HepG2 (cell line): ENCODE measurements around the gene IFT172. TPM values are rescaled to one million over a fixed set of nuclear protein-coding genes. Genes with fewer than 3 reads are reported as not detected.

Experiments
- AGO1 ChIP-seq: fragments of 200-400 bp; formaldehyde crosslinking; IDR thresholded peaks from 2 replicates; pipeline ENCODE4 v1.6.1; 2017; ENCODE audit warnings: mild to moderate bottlenecking, low read depth, low read length, moderate library complexity; ENCODE audit not compliant: poor library complexity, severe bottlenecking
- AHR ChIP-seq: IDR thresholded peaks from 2 replicates; pipeline ENCODE4 v1.6.1; 2018; ENCODE audit warnings: missing genetic modification reagents, missing compliant biosample characterization
- GPBP1L1 ChIP-seq: sonication (generic); formaldehyde crosslinking; IDR thresholded peaks from 2 replicates; pipeline ENCODE4 v1.5.0; 2020; ENCODE audit warnings: mild to moderate bottlenecking, missing genetic modification reagents
- HNF1A ChIP-seq, 2 experiments: sonication (generic) in 1 of 2; formaldehyde crosslinking in 1 of 2; IDR thresholded peaks; 2 replicates each; pipeline versions ENCODE4 v1.4.0 to v1.6.1; 2016 to 2020; ENCODE audit warnings: borderline replicate concordance in 1 of 2, low read depth in 1 of 2, mild to moderate bottlenecking in 1 of 2, missing genetic modification reagents in 1 of 2
- HNF4G ChIP-seq, 2 experiments: sonication (generic) in 1 of 2; formaldehyde crosslinking in 1 of 2; IDR thresholded peaks; 2 replicates each; pipeline versions ENCODE4 v1.4.0 to v1.6.1; 2011 to 2020; ENCODE audit warnings: borderline replicate concordance in 2 of 2, low read depth in 2 of 2, mild to moderate bottlenecking in 2 of 2, low read length in 1 of 2, missing genetic modification reagents in 1 of 2, moderate library complexity in 1 of 2
- RELA ChIP-seq: sonication (generic); formaldehyde crosslinking; IDR thresholded peaks from 2 replicates; pipeline ENCODE4 v1.4.0; 2020; ENCODE audit warnings: missing genetic modification reagents
- STAT5B ChIP-seq: sonication (generic); formaldehyde crosslinking; IDR thresholded peaks from 2 replicates; pipeline ENCODE4 v1.4.0; 2020; ENCODE audit warnings: missing genetic modification reagents
- ZKSCAN1 ChIP-seq: fragments of 150-350 bp; IDR thresholded peaks from 2 replicates; pipeline ENCODE4 v1.6.1; 2014; ENCODE audit warnings: low read length
- ZNF142 ChIP-seq: sonication (generic); formaldehyde crosslinking; IDR thresholded peaks from 2 replicates; pipeline ENCODE4 v1.4.0; 2020; ENCODE audit warnings: missing genetic modification reagents
- ZNF17 ChIP-seq: sonication (generic); formaldehyde crosslinking; IDR thresholded peaks from 2 replicates; pipeline ENCODE4 v1.5.0; 2020; ENCODE audit warnings: mild to moderate bottlenecking, missing genetic modification reagents
- ZNF562 ChIP-seq: sonication (generic); formaldehyde crosslinking; IDR thresholded peaks from 2 replicates; pipeline ENCODE4 v1.8.0; 2022; ENCODE audit warnings: missing genetic modification reagents, borderline replicate concordance
- ZNF710 ChIP-seq: sonication (generic); formaldehyde crosslinking; IDR thresholded peaks from 2 replicates; pipeline ENCODE4 v1.5.0; 2020; ENCODE audit warnings: mild to moderate bottlenecking, missing genetic modification reagents, borderline replicate concordance
- polyA plus RNA-seq, 8 experiments: library from polyadenylated mRNA; depleted of rRNA in 3 of 8; stranded (reverse) in 7 of 8; unstranded in 1 of 8; fragments of >200 nt; fragmentation: Illumina TruSeq in 4 of 8; extraction: Trizol in 4 of 8; gene quantifications; 2 replicates each; pipeline versions ENCODE4 v1.2.1 to v1.2.3, GENCODE V29; 2011 to 2016; ENCODE audit warnings: low read depth in 4 of 8, missing spikeins in 1 of 8, mixed read lengths in 1 of 8; ENCODE audit not compliant: insufficient read depth in 1 of 8
- total RNA-seq, 5 experiments: library from RNA; depleted of rRNA; stranded (reverse); fragments of >200 nt; fragmentation: Illumina TruSeq; extraction: Trizol; gene quantifications; 2 replicates each; pipeline ENCODE4 v1.2.3, GENCODE V29; 2016; ENCODE audit warnings: low read depth in 1 of 5

Gene IFT172
- total and polyA plus RNA-seq, 2 of the 13 experiments (the other 11 are each of a cell fraction or from before 2014, with no cell fraction given), result 21.6 to 35.7 TPM

DNA sequence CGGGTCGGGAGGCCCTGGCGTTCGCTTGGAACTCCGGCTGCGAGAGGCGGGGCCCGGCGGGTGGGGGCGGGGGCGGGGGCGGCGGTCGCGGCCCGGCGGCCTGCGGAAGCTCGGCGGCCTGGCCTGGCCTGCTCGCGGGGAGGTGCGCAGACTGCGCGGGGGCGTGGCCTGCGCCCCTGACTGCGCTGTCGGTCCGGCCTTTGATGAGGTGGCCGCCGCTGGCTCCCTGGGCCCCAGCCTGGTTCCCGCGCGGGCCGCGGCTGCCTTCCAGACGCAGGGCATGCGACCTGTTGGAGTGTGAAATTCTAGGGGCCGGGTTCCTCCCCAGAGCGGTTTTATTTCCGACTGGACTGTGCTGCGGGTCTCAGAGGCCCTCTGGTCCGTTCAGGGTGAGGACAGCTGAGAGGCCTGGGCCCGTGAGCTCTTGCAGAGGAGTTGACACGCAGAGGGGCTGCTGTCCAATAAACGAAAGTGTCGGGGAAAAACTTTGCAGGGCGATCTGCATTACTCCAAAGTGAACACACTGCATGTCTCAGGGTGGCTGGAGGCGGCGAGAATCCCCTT lies 60.5 kb downstream of the IFT172 start (continued):
- no peak for TF ChIP-seq RELA
- TF ChIP-seq ZNF562 (CRISPR knock-in tag), result no peak
- TF ChIP-seq AHR (CRISPR knock-in tag), result no peak
- TF ChIP-seq ZKSCAN1, result peak; percentile 41; the same call in 1 of the 2 replicates
- 0 out of 2 replicates have a peak, but pooled peaks have one; percentile 94 for TF ChIP-seq ZNF17 (CRISPR knock-in tag)
- peak; percentile 42 for TF ChIP-seq AGO1
- no peak for TF ChIP-seq HNF1A (IDR thresholded peaks at IDR 0.05; ENCODE audit: low read depth)
- peak; percentile 40; the same call in 1 of the 2 replicates for TF ChIP-seq HNF1A (CRISPR knock-in tag; IDR thresholded peaks at IDR 0.05; ENCODE audit: borderline replicate concordance)
- no peak for TF ChIP-seq GPBP1L1 (CRISPR knock-in tag)
- no peak; the same call in 1 of the 2 replicates for TF ChIP-seq ZNF142 (CRISPR knock-in tag)
- no peak for TF ChIP-seq STAT5B (CRISPR knock-in tag)
- no peak; the same call in 1 of the 2 replicates for TF ChIP-seq ZNF710 (CRISPR knock-in tag)
- TF ChIP-seq HNF4G (IDR thresholded peaks at IDR 0.05; ENCODE audit: borderline replicate concordance, low read depth, low read length), result no peak
- TF ChIP-seq HNF4G (CRISPR knock-in tag; IDR thresholded peaks at IDR 0.05; ENCODE audit: borderline replicate concordance, low read depth), result peak; percentile 28; the same call in 1 of the 2 replicates
